ENCODE data around the gene LTO1. TPM values are rescaled to one million over a fixed set of nuclear protein-coding genes. Genes with fewer than 3 reads are reported as not detected.

The LTO1 gene
- total RNA-seq, 4 donors from 2014 or later = 23.5 to 40.0 (median 26.9) TPM

- no peaks in the 10 kb centered on the region for H3K27me3 ChIP-seq
- TF ChIP-seq POLR2A (IDR thresholded peaks at IDR 0.05) (no peak), CTCF (IDR thresholded peaks at IDR 0.05) (no peak)
Observed at GRCh38 chr11:69645801-69646492, 29.2 kb downstream of the LTO1 start.

GRCh38 chr11:69644962-69645675, 30.0 kb downstream of the LTO1 start:
- intact Hi-C loops (cut with DNase I) = no loop called here
- Histone ChIP-seq H3K27me3 (no peaks in the 10 kb centered on the region), H3K27ac (peak overlapping the region; percentile 35 to 66 (median 47)), H3K9me3 (no peaks in the 10 kb centered on the region), H3K4me3 (replicated peaks in 1 of 3) (no peak overlapping the region), H3K36me3 (peaks cover 19 to 36% of the 10 kb centered on the region in 2 donors), H3K4me1 (peaks cover 23 to 24% of the 10 kb centered on the region in 2 donors)
- WGBS, 2 donors = 73 to 77% methylated on average over 8 to 20 of the region's 20 CpGs
- no peak for DNase-seq
- no peak for TF ChIP-seq CTCF (IDR thresholded peaks at IDR 0.05)
- TF ChIP-seq POLR2A (IDR thresholded peaks at IDR 0.05) = no peak

More at GRCh38 chr11:69645801-69646492, 29.2 kb downstream of the LTO1 start:
- intact Hi-C loops (cut with DNase I) = no loop called here
- Histone ChIP-seq H3K9me3 (no peaks in the 10 kb centered on the region), H3K4me1 (peaks cover 16 to 17% of the 10 kb centered on the region in 2 donors), H3K36me3 (peaks cover 27 to 40% of the 10 kb centered on the region in 2 donors), H3K4me3 (replicated peaks in 1 of 3) (no peak overlapping the region), H3K27ac (no peak overlapping the region)
- 76 to 80% methylated on average over 30 of the region's 30 CpGs for WGBS, 2 donors
- DNase-seq = no peak

GRCh38 chr11:69644071-69644961, 30.8 kb downstream of the LTO1 start:
- Histone ChIP-seq H3K4me3 (replicated peaks in 1 of 3) (no peak overlapping the region), H3K4me1 (peaks cover 29 to 32% of the 10 kb centered on the region in 2 donors), H3K36me3 (peaks cover 11 to 28% of the 10 kb centered on the region in 2 donors), H3K9me3 (no peaks in the 10 kb centered on the region), H3K27me3 (no peaks in the 10 kb centered on the region), H3K27ac (peak overlapping the region; percentile 35 to 97 (median 66))
- TF ChIP-seq POLR2A (IDR thresholded peaks at IDR 0.05) = peak in 1 of 2 donors; percentile 67
- peak in 4 of 6 experiments; percentile 46 to 55 (median 51) for TF ChIP-seq CTCF (IDR thresholded peaks at IDR 0.05)
- peak; percentile 98 for DNase-seq
- 32 to 58% methylated on average over 10 to 18 of the region's 24 CpGs for WGBS, 2 donors
- intact Hi-C loops (cut with DNase I) = no loop called here

- TF ChIP-seq POLR2A (IDR thresholded peaks at IDR 0.05) (no peak), CTCF (IDR thresholded peaks at IDR 0.05) (no peak)
- no peak overlapping the region for H3K4me3 ChIP-seq (replicated peaks in 1 of 3)
- WGBS, 2 donors = 31 to 53% methylated on average over 12 to 16 of the region's 27 CpGs
- peaks cover 8 to 21% of the 10 kb centered on the region in 2 donors for H3K36me3 ChIP-seq
- intact Hi-C loops (cut with DNase I) = loop anchor here (2.0 kb wide), 1 partner anchor 543 kb away; no protein-coding TSS in a partner anchor
- peak overlapping the region in 2 of 3 donors; percentile 50 to 97 for H3K27ac ChIP-seq
- H3K27me3 ChIP-seq = no peaks in the 10 kb centered on the region
- DNase-seq = no peak
- peaks cover 30 to 34% of the 10 kb centered on the region in 2 donors for H3K4me1 ChIP-seq
- H3K9me3 ChIP-seq = no peaks in the 10 kb centered on the region
Observed at GRCh38 chr11:69643646-69644045, 31.5 kb downstream of the LTO1 start.
